BLaER1 (cell line): ENCODE measurements around the gene CEBPB.

Experiments used
- H3K27ac ChIP-seq: shearing (Covaris generic); formaldehyde crosslinking; 2 replicates; pipeline ENCODE4 v1.8.1; 2022
- H3K27me3 ChIP-seq: shearing (Covaris generic); formaldehyde crosslinking; 2 replicates; pipeline ENCODE4 v1.8.1; 2022
- H3K36me3 ChIP-seq: shearing (Covaris generic); formaldehyde crosslinking; 2 replicates; pipeline ENCODE4 v1.8.1; 2022
- H3K4me1 ChIP-seq: shearing (Covaris generic); formaldehyde crosslinking; 2 replicates; pipeline ENCODE4 v1.8.1; 2022
- H3K4me2 ChIP-seq: shearing (Covaris generic); formaldehyde crosslinking; 2 replicates; pipeline ENCODE4 v1.8.1; 2022
- H3K4me3 ChIP-seq: shearing (Covaris generic); formaldehyde crosslinking; 2 replicates; pipeline ENCODE4 v1.8.1; 2022
- H3K9ac ChIP-seq: shearing (Covaris generic); formaldehyde crosslinking; 2 replicates; pipeline ENCODE4 v1.8.1; 2022
- H3K9me3 ChIP-seq: shearing (Covaris generic); formaldehyde crosslinking; 2 replicates; pipeline ENCODE4 v1.8.1; 2022
- H4K20me1 ChIP-seq: shearing (Covaris generic); formaldehyde crosslinking; 2 replicates; pipeline ENCODE4 v1.8.1; 2022
- Cebpa-rat ChIP-seq: shearing (Covaris generic); IDR thresholded peaks from 2 replicates; pipeline ENCODE4 v1.8.1; 2022

The CEBPB gene

DNA sequence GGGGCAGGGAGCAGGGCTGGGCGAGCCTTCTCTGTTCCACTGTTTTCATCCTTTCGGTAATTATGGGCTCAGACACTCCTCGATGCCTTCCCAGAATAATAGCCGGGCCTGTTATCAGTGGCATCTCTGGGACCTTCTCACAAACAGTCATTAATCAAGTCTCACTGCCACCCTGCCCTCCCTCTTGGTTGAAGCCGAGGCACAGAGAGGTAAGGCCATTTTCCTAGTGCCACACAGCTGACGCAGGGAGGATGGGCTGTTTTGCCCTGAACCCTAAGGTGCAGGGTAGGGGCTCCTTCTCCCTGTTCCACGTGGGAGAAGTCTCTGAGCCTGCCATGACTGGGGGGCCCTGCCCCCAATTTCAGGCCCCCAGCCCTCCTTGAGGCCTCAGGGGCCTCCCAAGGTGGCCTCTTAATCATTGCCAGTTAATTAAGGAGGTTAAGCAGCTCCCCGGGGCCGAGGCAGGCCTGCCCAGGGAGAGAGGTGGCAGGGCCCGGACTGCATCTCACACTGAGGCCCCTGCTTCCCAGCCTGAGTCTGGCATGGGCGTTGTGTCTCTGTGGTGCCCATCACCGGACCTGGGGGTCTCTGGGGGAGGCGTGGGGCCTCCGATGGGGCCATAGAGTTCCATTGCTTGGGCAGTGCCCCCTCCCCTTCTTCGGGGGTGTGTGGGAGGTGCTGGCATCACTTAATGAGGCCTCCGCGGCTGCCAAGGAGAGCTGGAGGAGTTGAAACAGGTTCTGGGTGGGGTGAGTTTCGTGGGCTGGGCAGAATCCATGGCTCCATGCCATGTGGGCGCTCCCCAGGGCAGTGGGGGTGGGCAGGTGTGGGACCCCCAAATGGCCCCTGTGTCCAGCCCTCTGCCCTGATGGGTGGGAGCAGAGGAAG is 42.9 kb downstream of the CEBPB start:
- Histone ChIP-seq H3K4me1 (peaks cover 27% of the 10 kb centered on the region), H3K4me3 (no peak overlapping the region), H3K9me3 (no peaks in the 10 kb centered on the region), H4K20me1 (no peaks in the 10 kb centered on the region), H3K36me3 (no peaks in the 10 kb centered on the region), H3K4me2 (no peak overlapping the region), H3K9ac (no peak overlapping the region), H3K27me3 (no peaks in the 10 kb centered on the region), H3K27ac (no peak overlapping the region)
- no peak for TF ChIP-seq Cebpa-rat

DNA sequence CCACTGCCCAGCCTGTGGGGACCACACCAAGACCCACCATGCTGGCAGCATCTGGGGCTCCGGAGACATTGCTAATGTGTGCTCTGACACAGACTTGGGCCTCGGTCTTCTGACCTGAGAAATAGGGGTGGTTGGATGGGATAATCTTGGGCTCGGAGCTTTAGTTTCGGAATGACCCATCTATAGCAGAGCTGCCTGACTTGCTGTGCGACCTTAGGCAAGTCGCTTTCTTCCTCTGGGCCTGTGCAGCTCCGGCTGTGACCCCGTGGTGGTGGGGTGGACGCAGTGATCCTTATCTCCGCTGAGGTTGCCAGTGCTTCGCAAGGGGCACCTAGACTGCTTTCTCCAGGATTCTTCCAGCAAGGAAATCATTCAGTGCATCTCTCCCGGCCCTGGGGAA is 43.7 kb downstream of the CEBPB start:
- H3K27me3 ChIP-seq = no peaks in the 10 kb centered on the region
- H3K9ac ChIP-seq = no peak overlapping the region
- peaks cover 20% of the 10 kb centered on the region for H3K4me1 ChIP-seq
- H3K4me2 ChIP-seq = no peak overlapping the region
- no peak overlapping the region for H3K27ac ChIP-seq
- no peaks in the 10 kb centered on the region for H3K36me3 ChIP-seq
- no peak overlapping the region for H3K4me3 ChIP-seq
- H4K20me1 ChIP-seq = no peaks in the 10 kb centered on the region
- no peaks in the 10 kb centered on the region for H3K9me3 ChIP-seq
- no peak for TF ChIP-seq Cebpa-rat

DNA sequence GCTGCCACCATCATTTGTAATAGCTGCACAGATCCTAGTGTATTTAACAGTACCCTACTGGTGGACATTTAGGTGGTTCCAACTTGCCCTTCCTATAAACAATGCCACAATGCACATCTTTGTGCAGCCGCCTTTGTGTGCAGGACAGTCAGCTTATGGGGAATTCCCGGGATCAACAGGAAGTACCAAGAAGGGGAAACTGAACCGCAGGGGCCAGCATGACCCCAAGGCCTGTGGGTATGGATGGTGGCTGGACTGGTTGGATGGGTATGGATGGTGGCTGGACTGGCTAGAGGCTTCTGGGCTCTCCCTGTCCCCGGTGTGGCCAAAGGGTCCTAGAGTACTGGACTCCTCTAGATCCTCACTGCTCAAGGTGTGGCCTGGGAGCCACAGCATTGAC is 46.7 kb downstream of the CEBPB start:
- Histone ChIP-seq H3K9ac (no peak overlapping the region), H4K20me1 (no peaks in the 10 kb centered on the region), H3K4me2 (no peak overlapping the region), H3K27ac (no peak overlapping the region), H3K27me3 (no peaks in the 10 kb centered on the region), H3K4me3 (no peak overlapping the region), H3K9me3 (no peaks in the 10 kb centered on the region), H3K36me3 (no peaks in the 10 kb centered on the region), H3K4me1 (peaks cover 20% of the 10 kb centered on the region)
- TF ChIP-seq Cebpa-rat = no peak

DNA sequence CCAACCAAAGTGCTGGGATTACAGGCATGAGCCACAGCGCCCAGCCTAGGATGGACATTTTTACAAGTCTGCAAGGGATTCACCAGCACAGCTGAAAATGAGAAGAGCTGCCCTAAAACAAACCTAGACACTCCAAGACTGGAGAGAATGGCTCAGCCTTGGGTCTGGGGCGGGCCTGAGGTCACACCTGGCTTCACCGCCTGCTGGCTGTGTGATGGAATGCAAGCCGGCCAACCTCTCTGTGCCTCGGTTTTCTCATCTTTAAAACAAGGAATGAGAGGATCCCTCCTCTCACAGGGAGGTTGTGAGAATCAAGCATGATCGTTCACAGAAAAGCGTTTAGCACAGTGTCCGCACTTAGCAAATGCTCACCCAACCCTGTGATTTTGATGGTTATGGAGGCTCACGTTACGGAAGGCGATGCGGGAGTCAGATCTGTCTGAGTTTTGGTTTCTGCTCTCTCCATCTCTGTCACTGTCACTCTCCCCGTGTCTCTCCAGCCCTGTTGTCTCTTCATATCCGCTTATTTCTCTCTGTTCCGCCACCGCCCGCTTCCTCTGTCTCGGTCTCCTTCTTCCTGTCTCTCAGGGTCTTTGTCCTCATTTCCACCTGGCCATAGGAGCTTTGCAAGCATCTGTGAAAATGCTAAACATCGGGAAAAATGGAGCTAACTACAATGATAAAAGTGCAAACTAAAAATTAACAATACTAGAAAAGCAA is 47.6 kb downstream of the CEBPB start:
- no peak overlapping the region for H3K4me3 ChIP-seq
- no peaks in the 10 kb centered on the region for H4K20me1 ChIP-seq
- H3K4me1 ChIP-seq = peaks cover 20% of the 10 kb centered on the region
- no peaks in the 10 kb centered on the region for H3K27me3 ChIP-seq
- no peak overlapping the region for H3K27ac ChIP-seq
- no peak for TF ChIP-seq Cebpa-rat
- no peaks in the 10 kb centered on the region for H3K36me3 ChIP-seq
- H3K4me2 ChIP-seq = no peak overlapping the region
- H3K9ac ChIP-seq = no peak overlapping the region
- no peaks in the 10 kb centered on the region for H3K9me3 ChIP-seq

DNA sequence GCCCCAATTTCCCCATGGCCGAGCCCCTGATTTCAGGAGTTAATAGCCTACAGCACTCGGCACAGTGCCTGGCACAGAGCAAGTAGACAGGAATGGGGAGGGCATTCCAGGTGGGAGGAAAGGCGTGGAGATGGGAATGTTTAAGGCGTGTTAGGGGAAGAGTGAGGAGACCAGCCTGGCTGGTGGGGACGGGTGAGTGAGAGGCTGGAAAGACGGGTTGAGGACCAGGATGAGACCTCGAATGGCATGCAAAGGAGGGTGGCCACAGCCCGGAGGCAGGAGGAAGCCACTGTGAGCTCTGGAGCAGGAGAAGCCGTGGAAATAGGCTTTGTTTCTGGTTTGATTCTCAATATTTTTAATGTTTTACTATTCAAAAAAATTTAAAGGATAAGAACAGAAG is 49.5 kb downstream of the CEBPB start:
- no peaks in the 10 kb centered on the region for H4K20me1 ChIP-seq
- H3K27me3 ChIP-seq = no peaks in the 10 kb centered on the region
- no peak overlapping the region for H3K27ac ChIP-seq
- H3K9me3 ChIP-seq = no peaks in the 10 kb centered on the region
- no peaks in the 10 kb centered on the region for H3K36me3 ChIP-seq
- TF ChIP-seq Cebpa-rat = no peak
- no peak overlapping the region for H3K4me2 ChIP-seq
- no peak overlapping the region for H3K9ac ChIP-seq
- H3K4me1 ChIP-seq = peaks cover 17% of the 10 kb centered on the region
- no peak overlapping the region for H3K4me3 ChIP-seq

DNA sequence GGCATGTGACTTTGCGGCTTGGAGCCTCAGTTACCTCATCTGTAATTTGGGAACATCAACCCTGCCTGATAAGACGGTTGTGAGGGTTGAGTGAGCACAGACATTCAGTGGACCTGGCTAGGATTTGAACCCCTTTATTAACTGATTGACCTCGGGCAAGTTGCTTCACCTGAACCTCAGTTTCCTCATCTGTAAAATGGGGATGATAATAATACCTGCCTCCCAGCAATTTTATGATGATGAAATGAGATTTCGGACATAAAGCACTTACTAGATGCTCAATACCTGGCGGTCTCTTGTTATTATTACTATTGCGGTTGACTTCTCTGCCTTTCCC is 51.5 kb downstream of the CEBPB start:
- Histone ChIP-seq H3K4me3 (no peak overlapping the region), H3K4me1 (no peaks in the 10 kb centered on the region), H3K36me3 (no peaks in the 10 kb centered on the region), H3K27ac (no peak overlapping the region), H3K9me3 (no peaks in the 10 kb centered on the region), H4K20me1 (no peaks in the 10 kb centered on the region), H3K27me3 (no peaks in the 10 kb centered on the region), H3K9ac (no peak overlapping the region), H3K4me2 (no peak overlapping the region)
- no peak for TF ChIP-seq Cebpa-rat
